SK-N-SH treated with all-trans-retinoic acid at 6 μM for 48 hours (cell line): ENCODE results near the gene AMH.

Source experiments
- GLIS3 ChIP-seq: fragments of 250-450 bp; sonication (Bioruptor Pico); IDR thresholded peaks from 2 replicates; pipeline ENCODE4 v1.5.0; 2020; ENCODE audit warnings: mild to moderate bottlenecking, moderate library complexity
- OSR1 ChIP-seq: fragments of 250-450 bp; sonication (Bioruptor Pico); IDR thresholded peaks from 2 replicates; pipeline ENCODE4 v1.8.0; 2022; ENCODE audit warnings: moderate library complexity, mild to moderate bottlenecking, inconsistent platforms
- RARB ChIP-seq: fragments of 250-450 bp; sonication (Bioruptor Pico); IDR thresholded peaks from 2 replicates; pipeline ENCODE4 v1.8.0; 2021; ENCODE audit warnings: mild to moderate bottlenecking, moderate library complexity
- TOX ChIP-seq: fragments of 250-450 bp; sonication (Bioruptor Pico); IDR thresholded peaks from 2 replicates; pipeline ENCODE4 v1.8.0; 2021; ENCODE audit warnings: mild to moderate bottlenecking, moderate library complexity, borderline replicate concordance
- ZC3H10 ChIP-seq: fragments of 250-450 bp; sonication (Bioruptor Pico); IDR thresholded peaks from 2 replicates; pipeline ENCODE4 v1.5.1; 2021; ENCODE audit warnings: mild to moderate bottlenecking, moderate library complexity
- ZFP3 ChIP-seq: fragments of 250-450 bp; sonication (Bioruptor Pico); IDR thresholded peaks from 2 replicates; pipeline ENCODE4 v1.5.0; 2020; ENCODE audit warnings: mild to moderate bottlenecking, moderate library complexity
- TF ChIP-seq, protein P1 (sequence below): fragments of 250-450 bp; sonication (Bioruptor Pico); IDR thresholded peaks from 2 replicates; pipeline ENCODE4 v1.5.0; 2020; ENCODE audit warnings: mild to moderate bottlenecking, moderate library complexity

DNA sequence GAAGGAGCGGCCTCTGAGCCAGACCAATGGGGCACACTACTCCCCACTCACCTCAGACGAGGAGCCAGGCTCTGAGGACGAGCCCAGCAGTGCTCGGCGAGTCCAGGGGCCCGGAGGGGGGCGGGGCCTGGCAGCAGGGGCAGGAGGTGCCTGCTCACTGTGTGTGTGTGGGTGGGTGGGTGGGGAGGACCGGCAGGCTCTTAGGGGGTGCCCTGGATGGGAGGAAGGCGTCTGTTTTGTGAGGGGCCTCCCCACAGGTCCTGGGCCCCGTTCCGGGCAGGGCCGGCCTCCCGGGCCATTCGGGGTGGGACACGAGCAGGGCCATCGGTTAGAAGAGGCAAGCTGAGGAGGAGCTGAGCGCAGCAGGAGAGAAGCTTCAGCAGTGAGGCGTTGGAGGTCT, 25.7 kb upstream of the AMH start:
- TF ChIP-seq GLIS3 (CRISPR knock-in tag) (no peak), TOX (CRISPR knock-in tag) (no peak), OSR1 (no peak), ZFP3 (no peak), ZC3H10 (CRISPR knock-in tag) (no peak), RARB (CRISPR knock-in tag) (no peak)
- TF ChIP-seq, protein P1, sequence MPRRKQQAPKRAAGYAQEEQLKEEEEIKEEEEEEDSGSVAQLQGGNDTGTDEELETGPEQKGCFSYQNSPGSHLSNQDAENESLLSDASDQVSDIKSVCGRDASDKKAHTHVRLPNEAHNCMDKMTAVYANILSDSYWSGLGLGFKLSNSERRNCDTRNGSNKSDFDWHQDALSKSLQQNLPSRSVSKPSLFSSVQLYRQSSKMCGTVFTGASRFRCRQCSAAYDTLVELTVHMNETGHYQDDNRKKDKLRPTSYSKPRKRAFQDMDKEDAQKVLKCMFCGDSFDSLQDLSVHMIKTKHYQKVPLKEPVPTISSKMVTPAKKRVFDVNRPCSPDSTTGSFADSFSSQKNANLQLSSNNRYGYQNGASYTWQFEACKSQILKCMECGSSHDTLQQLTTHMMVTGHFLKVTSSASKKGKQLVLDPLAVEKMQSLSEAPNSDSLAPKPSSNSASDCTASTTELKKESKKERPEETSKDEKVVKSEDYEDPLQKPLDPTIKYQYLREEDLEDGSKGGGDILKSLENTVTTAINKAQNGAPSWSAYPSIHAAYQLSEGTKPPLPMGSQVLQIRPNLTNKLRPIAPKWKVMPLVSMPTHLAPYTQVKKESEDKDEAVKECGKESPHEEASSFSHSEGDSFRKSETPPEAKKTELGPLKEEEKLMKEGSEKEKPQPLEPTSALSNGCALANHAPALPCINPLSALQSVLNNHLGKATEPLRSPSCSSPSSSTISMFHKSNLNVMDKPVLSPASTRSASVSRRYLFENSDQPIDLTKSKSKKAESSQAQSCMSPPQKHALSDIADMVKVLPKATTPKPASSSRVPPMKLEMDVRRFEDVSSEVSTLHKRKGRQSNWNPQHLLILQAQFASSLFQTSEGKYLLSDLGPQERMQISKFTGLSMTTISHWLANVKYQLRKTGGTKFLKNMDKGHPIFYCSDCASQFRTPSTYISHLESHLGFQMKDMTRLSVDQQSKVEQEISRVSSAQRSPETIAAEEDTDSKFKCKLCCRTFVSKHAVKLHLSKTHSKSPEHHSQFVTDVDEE: no peak
